ENCODE measurements around the gene PAX7.
"Not testable (repeated sequence)": the region's sequence is repeated elsewhere in the genome, so short reads cannot be mapped to it uniquely, and the experiment has no call there.

PAX7 gene

GRCh38 chr1:18693256-18694098, 62.8 kb downstream of the PAX7 start:
- H3K4me3 ChIP-seq (ENCODE audit: low read depth, low read length) = no peak overlapping the region

DNA sequence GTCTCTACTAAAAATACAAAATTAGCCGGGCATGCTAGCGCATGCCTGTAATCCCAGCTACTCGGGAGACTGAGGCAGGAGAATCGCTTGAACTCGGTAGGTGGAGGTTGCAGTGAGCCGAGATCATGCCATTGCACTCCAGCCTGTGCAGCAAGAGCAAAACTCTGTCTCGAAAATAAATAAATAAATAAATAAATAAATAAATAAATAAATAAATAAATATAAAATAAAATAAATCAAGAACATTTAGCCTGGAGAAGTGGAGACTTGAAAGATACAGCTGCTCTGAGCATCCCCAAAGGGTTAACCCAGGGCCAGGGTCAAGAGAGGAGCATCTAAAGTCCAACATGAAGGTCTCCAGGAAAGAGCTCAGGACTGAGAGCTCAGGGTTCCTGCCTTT, 63.6 kb downstream of the PAX7 start:
- not testable (repeated sequence) for DNase-seq (ENCODE audit: low read depth); H3K4me3 ChIP-seq (ENCODE audit: low read depth, low read length)

More at GRCh38 chr1:18693256-18694098, 62.8 kb downstream of the PAX7 start:
- no peak for DNase-seq (ENCODE audit: low read depth)
- TF ChIP-seq CTCF (IDR thresholded peaks at IDR 0.05; ENCODE audit: low read depth, low read length) (no peak), MAX (IDR thresholded peaks at IDR 0.05; ENCODE audit: low read depth, low read length) (no peak), MYC (IDR thresholded peaks at IDR 0.05; ENCODE audit: low read depth, low read length) (no peak), POLR2A (IDR thresholded peaks at IDR 0.05; ENCODE audit: extremely low read depth, insufficient read length) (no peak)

DNA sequence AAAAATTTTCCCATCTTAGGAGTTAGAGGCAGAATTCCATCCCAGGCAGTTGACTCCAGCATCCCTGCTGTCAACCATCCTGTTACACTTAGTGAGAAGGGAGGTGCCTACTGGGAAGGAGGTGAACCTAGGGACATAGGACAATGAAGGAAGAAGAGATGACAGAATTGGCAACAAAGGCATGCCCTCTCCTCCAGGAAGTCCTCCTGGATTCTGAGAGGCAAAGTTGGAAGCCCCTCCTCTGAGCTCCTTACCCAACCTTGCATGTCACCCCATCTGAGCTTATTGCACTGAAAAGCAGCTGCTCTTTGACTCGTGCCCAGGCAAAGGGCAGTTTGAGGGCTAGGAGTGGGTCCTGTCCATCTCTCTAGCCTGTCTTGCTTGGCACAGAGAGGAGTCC, 66.9 kb downstream of the PAX7 start:
- DNase-seq (ENCODE audit: low read depth) = no peak
- no peak overlapping the region for H3K4me3 ChIP-seq (ENCODE audit: low read depth, low read length)
- TF ChIP-seq CTCF (IDR thresholded peaks at IDR 0.05; ENCODE audit: low read depth, low read length) (no peak), MAX (IDR thresholded peaks at IDR 0.05; ENCODE audit: low read depth, low read length) (no peak), POLR2A (IDR thresholded peaks at IDR 0.05; ENCODE audit: extremely low read depth, insufficient read length) (no peak), MYC (IDR thresholded peaks at IDR 0.05; ENCODE audit: low read depth, low read length) (no peak)

DNA sequence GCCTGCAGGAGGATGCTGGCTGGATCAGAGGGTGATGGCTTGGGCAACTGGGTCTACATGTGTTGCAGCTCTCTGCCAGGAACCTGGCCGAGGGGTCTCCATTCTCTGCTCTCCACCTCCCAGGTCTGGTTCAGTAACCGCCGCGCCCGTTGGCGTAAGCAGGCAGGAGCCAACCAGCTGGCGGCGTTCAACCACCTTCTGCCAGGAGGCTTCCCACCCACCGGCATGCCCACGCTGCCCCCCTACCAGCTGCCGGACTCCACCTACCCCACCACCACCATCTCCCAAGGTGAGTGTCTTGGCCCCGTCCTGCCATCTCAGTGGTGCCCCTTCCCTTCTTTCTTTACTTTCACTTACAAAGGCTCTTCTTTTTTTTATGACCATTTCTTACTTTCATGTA, 69.9 kb downstream of the PAX7 start:
- DNase-seq (ENCODE audit: low read depth) = no peak
- H3K4me3 ChIP-seq (ENCODE audit: low read depth, low read length) = no peak overlapping the region
- no peak for TF ChIP-seq MAX (IDR thresholded peaks at IDR 0.05; ENCODE audit: low read depth, low read length)
- TF ChIP-seq MYC (IDR thresholded peaks at IDR 0.05; ENCODE audit: low read depth, low read length) = no peak
- TF ChIP-seq CTCF (IDR thresholded peaks at IDR 0.05; ENCODE audit: low read depth, low read length) = no peak
- TF ChIP-seq POLR2A (IDR thresholded peaks at IDR 0.05; ENCODE audit: extremely low read depth, insufficient read length) = no peak

DNA sequence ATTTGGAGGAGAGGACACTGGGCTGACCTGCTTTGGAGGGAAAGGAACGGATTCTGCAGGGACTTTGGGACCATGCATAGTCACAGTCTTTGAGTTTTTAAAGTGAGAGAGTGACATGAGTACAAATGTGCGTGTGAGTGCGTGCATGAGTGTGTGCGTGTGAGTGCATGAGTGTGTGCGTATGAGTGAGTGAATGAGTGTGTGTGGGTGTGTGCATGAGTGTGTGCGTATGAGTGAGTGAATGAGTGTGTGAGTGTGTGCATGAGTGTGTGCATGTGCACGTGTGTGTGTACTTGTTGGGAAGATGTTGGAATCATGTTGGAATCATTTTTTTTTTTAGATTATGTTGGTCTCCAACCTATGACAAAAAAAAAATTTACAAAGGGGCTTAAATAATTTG, 70.5 kb downstream of the PAX7 start:
- no peak for DNase-seq (ENCODE audit: low read depth)
- TF ChIP-seq CTCF (IDR thresholded peaks at IDR 0.05; ENCODE audit: low read depth, low read length) (no peak), POLR2A (IDR thresholded peaks at IDR 0.05; ENCODE audit: extremely low read depth, insufficient read length) (no peak), MYC (IDR thresholded peaks at IDR 0.05; ENCODE audit: low read depth, low read length) (no peak), MAX (IDR thresholded peaks at IDR 0.05; ENCODE audit: low read depth, low read length) (no peak)
- no peak overlapping the region for H3K4me3 ChIP-seq (ENCODE audit: low read depth, low read length)

- H3K4me3 ChIP-seq (ENCODE audit: low read depth, low read length) = no peak overlapping the region
- no peak for DNase-seq (ENCODE audit: low read depth)
- TF ChIP-seq MYC (IDR thresholded peaks at IDR 0.05; ENCODE audit: low read depth, low read length) = no peak
- no peak for TF ChIP-seq POLR2A (IDR thresholded peaks at IDR 0.05; ENCODE audit: extremely low read depth, insufficient read length)
- no peak for TF ChIP-seq CTCF (IDR thresholded peaks at IDR 0.05; ENCODE audit: low read depth, low read length)
- TF ChIP-seq MAX (IDR thresholded peaks at IDR 0.05; ENCODE audit: low read depth, low read length) = no peak
Observed at GRCh38 chr1:18703041-18703621, 72.5 kb downstream of the PAX7 start.
